Central memory CD4-positive, alpha-beta T cell (primary cell): ENCODE results near the gene CETN2.
"Not testable (repeated sequence)": the region's sequence is repeated elsewhere in the genome, so short reads cannot be mapped to it uniquely, and the experiment has no call there.

Source experiments
- DNase-seq: peaks from one replicate; pipeline ENCODE4 v3.0.0; 2022
- total RNA-seq, 3 experiments: gene quantifications; one replicate each; lab custom pipeline; 2026; lab: John Stamatoyannopoulos, UW

The CETN2 gene
- total RNA-seq = 3.9 to 12.1 (median 9.9) reads per million in 3 experiments

DNA sequence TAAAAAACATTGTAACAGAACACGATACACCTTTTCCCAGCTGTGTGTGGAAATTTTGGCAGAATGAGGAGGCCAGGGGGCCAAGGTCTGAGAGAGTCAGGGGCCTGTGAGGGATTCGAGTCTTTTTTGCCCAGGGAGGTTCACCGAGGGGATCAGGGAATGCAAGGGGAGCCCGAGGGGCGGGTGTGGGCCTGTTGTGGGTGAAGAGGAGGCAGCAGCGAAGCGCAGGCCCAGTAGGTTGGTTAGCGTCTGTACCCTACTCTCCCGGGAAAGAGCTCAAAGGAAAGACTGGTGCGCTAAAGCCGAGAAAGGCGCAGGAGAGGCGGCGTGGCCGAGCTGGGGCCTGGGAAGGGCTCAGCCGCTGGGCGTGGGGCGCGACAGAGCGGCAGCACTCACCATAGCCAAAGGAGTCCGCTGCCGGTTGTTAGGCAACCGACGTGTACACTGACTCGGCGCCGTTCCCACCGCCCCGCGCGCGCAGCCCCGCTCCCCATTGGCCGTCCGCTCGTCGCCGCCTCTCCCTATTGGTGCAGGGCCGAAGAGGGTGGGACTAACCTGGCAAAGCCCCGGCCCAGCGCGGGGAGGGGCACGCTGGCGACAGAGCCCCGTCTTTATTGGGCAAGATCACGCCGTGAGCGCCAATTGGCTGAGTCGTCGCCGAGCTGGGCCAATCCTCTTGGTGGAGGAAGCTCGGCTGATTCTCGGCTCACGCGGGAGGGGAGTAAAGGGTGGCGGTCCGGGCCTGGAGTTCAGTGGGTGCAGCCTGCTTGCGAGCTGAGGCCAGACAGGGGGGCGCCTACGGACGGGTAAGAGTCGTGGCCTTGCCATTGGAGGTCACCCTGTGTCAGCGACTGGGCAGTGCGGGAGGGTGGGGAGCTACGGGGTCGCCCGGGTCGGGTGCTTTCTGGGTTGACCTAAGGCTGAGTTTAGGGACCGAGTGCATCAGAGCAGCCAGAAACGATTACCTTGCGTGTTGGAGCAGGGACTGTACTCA is at the start of gene CETN2, which contains the start of gene NSDHL:
CETN2 (minus strand) TSS at position 446 of the 994 bp plus-strand sequence; CDS start at position 399, 47 bp downstream.
NSDHL (plus strand) TSS at position 752 of the 994 bp plus-strand sequence. CDS start 15,262 bp downstream, outside the sequence.
- DNase-seq = peak; percentile 93

DNA sequence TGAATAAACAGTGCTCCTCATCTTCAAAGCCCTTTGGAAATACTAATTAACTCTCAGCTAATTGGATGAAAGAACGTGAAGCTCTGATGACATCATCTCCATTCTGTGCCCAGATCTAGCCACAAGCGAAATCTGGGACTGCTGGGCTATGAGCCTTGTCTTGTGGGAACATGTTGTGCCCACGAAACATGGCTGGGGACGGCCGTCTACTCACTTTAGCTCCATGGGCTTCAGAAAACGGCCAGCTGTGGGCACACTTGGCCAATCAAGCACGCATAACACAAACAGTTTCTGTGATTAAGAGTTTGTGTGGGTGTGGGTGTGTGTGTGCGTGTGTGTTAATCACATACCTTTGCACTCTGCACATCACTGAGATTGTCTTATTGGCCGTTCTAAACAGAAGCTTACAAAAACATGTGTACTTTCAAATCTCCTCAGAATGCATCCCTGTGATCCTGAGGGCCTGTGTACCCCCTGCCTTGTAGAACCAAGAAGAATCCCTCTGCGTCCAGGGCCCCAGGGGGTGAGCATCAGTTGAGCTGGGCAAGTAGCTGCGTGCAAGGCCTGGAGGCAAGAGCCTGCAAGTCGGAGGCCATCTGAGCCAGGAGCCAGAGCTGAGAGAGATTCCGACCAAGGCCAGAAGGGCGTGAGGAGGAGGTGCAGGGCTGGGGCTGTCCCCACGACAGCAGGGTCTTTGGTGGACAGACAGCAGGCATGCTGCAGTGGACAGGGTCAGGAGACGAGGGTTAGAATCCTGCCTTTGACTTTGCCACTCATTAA is 48.6 kb upstream of the CETN2 start:
- no peak for DNase-seq

DNA sequence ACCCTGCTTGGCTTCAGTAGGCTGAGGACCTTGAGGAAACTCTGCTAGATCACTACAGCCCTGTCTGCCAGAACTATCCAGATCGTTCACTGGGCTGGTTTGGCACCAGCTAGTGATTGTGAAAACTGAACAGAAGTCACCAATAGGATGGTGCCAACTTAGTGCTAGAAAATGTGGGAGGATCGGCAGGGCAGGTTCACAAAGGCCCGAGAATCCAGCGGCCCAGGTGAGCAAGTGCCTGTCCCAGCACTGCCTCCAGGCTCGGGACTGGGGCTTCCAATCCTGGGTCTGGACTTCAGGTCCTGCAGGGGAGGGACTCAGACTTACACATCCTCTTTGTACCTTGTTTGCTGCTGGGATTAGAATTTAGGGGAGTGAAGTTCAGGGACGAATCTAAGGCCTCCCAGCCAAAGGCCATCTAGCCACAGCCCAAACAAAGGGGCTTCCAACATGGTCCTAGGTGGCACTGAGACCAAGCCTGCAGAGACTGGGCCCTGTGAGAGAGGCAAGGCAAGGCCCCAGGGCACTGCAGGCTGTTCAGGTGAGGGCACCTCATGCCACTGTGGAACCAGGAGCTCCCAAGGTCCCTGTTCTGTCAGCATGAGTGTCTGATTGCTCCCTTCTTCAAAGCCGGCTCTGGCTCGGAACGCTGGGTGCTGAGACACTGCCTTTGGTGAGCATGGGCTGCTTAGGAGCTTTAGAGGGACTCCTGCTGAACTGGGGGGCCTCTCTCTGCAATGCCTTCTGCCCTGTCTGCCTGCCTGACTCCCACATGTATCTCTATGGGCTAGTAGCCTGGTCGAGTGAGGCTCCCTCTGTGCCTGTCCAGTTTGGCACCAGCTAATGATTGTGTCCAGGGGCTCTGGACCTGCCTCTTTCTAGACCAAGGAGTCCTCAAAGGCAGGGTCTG is 46.6 kb upstream of the CETN2 start:
- no peak for DNase-seq

GRCh38 chrX:152873361-152873760 is 42.8 kb upstream of the CETN2 start:
- no peak for DNase-seq

- no peak for DNase-seq
Measured at GRCh38 chrX:152872522-152872921, 42.0 kb upstream of the CETN2 start.

DNA sequence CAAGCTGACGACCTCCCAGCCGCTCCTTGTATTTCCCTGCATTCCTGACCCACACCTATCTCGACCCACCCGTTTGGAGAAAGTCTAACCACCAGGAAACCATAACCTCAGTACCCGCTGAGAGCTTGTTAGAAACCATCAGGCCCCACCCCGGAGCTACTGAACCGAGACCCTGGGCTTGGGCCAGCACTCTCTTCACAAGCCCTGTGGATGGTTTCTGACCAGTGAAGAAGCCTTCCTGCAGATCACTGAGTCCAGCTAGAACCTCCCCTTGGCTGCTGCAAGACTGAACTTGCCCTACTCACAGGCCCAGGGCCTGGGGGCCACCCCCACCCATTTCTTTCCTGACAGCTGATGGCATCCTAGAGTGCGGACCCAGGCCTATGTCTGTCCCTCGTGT is 40.7 kb upstream of the CETN2 start:
- DNase-seq = no peak

DNA sequence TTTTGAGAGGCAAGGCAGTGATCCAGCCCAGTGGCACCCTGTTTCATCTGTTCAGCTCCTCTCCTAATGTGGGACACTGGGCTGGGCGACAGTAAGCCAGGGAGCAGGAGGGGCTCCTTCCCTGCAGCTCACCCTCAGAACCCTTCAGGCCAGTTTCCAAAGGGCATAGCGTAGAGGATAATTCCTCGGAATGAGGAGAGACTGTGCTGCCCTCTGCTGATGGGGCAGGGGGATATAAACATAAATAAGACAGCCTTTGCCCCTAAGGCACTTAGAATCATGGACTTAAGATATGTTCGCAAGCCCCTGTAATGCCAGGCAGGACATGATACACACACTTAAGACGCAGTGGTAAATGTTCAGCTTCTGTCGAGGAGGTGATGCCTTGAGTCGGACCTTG is 39.4 kb upstream of the CETN2 start:
- DNase-seq = no peak

GRCh38 chrX:152866386-152866785 is 35.8 kb upstream of the CETN2 start:
- no peak for DNase-seq

DNA sequence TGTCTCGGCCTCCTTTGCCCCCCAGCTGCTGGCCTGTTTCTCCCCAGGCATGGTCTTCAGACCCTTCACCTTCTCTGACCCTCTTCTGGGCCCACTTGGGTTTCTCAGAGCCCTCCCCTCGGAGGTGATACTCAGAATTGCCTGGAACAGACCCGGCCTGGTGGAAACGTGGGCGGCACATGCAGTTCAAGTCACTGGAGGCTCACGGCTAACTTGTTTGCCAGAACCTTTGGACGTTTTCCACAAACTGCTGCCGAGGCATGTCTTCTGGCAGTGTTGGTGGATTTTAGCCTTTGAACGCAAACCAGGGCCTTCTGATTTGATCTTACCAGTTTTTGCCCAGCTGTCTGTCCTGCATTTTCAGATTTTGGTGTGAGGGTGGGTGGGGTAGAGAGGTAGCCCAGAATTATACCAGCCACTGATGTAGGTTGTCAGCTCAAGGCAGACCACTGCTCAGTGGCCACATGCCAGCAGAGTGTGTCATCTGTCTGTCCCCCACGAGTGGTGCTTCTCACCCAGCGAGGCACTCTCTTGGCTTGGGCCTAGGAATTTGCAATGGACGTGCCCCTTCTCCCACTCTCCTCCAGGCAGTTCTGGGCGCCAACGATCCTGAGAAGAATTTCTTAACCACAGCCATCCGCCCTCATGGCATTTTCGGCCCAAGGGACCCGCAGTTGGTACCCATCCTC is 34.8 kb upstream of the CETN2 start:
- no peak for DNase-seq

- DNase-seq = no peak
Measured at GRCh38 chrX:152861826-152862225, 31.3 kb upstream of the CETN2 start.

DNA sequence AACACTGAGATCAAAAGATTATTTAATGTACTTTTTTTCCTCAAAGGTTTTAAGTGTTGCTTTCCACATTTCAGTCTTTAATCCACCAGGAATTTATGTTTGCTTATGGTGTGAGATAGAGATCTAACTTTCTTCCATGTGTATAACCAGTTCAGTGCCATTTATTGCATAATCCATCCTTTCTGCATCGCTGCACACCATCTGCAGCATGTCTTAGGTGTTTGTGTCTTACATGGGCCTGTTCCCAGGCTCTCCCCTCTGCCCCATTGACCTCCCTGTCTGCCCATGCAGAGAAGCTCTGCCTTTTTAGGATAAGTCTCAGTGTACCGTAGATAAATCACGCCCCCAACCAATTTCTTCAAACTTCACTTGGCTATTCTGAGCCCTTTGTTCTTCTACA is 30.6 kb upstream of the CETN2 start:
- DNase-seq = no peak

DNA sequence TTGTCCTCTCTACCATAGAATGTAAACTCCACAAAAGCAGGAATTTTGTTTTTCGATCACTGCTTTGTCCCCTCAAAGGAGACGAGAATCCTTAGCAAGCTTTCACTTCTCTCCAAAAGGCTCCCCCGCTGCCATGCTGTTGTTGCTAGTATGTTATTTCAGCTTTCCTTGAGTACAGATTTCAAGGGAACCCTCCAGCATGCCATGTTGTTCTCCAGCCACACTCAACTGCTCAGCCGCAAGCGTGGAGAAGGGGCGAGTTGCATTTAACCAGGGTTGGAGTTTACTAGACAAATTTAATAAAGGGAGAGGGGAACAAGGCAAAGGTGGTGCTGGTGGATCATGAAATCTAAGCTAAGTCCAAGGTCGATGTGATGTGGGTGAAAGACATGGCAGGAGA is 23.4 kb upstream of the CETN2 start:
- no peak for DNase-seq

DNA sequence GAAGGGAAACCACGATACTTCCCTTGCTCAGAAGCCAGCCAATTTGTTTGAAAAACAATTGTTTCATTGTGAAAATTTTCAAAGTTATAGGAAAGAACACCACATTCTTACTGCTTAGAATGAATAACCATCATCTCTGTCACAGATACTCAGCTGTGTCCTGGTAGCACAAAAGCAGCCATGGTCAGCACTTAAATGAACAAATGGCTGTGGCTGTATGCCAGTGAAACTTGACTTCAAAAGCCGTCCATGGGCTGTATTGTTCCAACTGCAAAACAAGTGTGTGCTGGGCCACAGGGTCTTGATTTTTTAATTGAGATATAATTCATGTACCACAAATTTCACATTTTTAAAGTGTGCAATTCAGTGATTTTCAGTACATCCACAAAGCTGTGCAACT is 19.9 kb upstream of the CETN2 start:
- DNase-seq = no peak

DNA sequence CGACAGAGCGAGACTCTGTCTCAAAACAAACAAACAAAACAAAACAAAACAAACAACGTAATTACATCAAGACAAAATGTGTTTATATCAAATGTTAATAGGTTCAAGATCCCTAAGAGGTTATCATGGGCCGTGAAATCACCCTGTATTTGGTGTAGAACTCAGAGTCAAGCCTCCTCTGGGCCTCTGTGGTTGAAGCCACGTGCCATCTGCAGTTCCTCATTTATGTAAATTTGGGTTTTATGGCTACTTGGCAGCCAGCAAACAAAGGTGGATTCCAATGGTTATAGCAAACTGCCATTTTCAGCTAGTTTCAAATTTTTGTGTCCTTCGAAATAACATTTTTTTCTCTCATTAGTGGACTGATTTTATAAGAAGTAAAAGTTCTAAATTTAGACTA is 16.7 kb upstream of the CETN2 start:
- no peak for DNase-seq

GRCh38 chrX:152845618-152846240 is 15.2 kb upstream of the CETN2 start:
- DNase-seq = no peak

DNA sequence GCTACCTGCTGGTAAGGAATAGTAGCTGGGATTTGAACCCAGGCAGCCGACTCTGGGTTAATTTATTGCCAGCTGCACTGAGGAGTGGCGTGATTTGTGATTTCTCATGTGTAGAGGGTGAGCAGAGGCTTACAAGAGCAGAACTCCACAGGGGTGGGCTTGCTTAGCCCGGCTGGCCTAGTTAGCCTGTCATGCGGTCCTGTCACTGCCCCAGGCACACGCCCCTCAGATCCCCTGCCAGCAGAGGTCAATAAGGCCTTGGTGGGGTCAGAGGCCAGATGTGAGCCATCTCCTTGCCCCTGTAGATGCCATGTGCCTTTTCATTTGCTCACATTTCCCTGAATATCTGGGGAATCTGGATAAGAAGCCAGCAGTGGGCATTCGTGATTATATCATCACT is 13.7 kb upstream of the CETN2 start:
- no peak for DNase-seq

DNA sequence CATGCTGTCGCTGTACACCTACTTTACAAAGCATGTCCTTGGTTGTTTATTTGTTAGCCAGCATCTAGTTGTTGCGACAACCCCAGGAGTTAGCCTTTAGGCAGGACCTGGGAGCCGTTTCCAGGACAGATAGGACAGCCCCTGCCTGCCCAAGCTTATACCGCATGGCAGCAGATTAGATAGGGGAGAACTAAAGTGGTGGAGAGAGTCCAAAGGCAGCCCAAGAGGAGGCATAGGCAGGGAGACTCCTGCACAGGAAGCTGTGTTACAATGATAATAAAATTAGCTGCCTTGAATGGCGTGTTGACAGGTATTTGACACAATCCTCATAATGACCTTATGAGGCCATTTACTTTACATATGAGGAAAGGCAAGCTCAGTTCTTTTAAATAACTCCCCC is 13.3 kb upstream of the CETN2 start:
- no peak for DNase-seq

GRCh38 chrX:152842772-152843338 is 12.3 kb upstream of the CETN2 start:
- DNase-seq = no peak

DNA sequence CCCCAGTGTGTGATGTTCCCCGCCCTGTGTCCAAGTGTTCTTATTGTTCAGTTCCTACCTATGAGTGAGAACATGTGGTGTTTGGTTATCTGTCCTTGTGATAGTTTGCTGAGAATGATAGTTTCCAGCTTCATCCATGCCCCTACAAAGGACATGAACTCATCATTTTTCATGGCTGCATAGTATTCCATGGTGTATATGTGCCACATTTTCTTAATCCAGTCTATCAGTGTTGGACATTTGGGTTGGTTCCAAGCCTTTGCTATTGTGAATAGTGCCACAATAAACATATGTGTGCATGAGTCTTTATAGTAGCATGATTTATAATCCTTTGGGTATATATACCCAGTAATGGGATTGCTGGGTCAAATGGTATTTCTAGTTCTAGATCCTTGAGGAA is 4.9 kb upstream of the CETN2 start:
- not testable (repeated sequence) for DNase-seq

- DNase-seq = no peak
Measured at GRCh38 chrX:152833378-152833777, 2.8 kb upstream of the CETN2 start.

GRCh38 chrX:152832520-152832919 is 2.0 kb upstream of the CETN2 start:
- no peak for DNase-seq
